GM12878 (cell line): ENCODE measurements around the gene POU6F2. TPM values are rescaled to one million over a fixed set of nuclear protein-coding genes. Genes with fewer than 3 reads are reported as not detected.

Experiments used
- BHLHE40 ChIP-seq, 2 experiments: fragments of 450-650 bp in 1 of 2; IDR thresholded peaks; 2 replicates each; pipeline ENCODE4 v1.6.1; 2011 to 2017; ENCODE audit warnings: low read depth in 2 of 2, borderline replicate concordance in 1 of 2, improper control_type of control experiment in 1 of 2, low read length in 1 of 2, mild to moderate bottlenecking in 1 of 2
- E4F1 ChIP-seq: fragments of 450-650 bp; IDR thresholded peaks from 2 replicates; pipeline ENCODE4 v1.6.1; 2018; ENCODE audit warnings: borderline replicate concordance, mild to moderate bottlenecking; ENCODE audit not compliant: partially characterized antibody
- FOXM1 ChIP-seq: IDR thresholded peaks from 2 replicates; pipeline ENCODE4 v1.6.1; 2012; ENCODE audit warnings: low read depth, mild to moderate bottlenecking, inconsistent platforms, low read length, moderate library complexity
- HDAC2 ChIP-seq: fragments of 200-600 bp; sonication (generic); IDR thresholded peaks from 2 replicates; pipeline ENCODE4 v1.6.1; 2017
- KAT2A ChIP-seq: conservative IDR thresholded peaks from 2 replicates; pipeline ENCODE4 v1.6.1; 2011; ENCODE audit warnings: low read depth, low read length; ENCODE audit not compliant: control insufficient read depth
- RCOR1 ChIP-seq: conservative IDR thresholded peaks from 2 replicates; pipeline ENCODE4 v1.6.1; 2012; ENCODE audit warnings: low read depth, low read length, improper control_type of control experiment
- USF1 ChIP-seq: IDR thresholded peaks from 2 replicates; pipeline ENCODE4 v1.6.1; 2011; ENCODE audit warnings: borderline replicate concordance, low read depth, mild to moderate bottlenecking, moderate library complexity, mixed read lengths, low read length; ENCODE audit not compliant: insufficient read depth; ENCODE audit errors: extremely low read length
- ZBTB4 ChIP-seq: fragments of 450-650 bp; formaldehyde crosslinking; IDR thresholded peaks from 2 replicates; pipeline ENCODE4 v1.4.0; 2022; ENCODE audit warnings: mild to moderate bottlenecking, moderate library complexity
- polyA plus RNA-seq, 11 experiments: library from polyadenylated mRNA; depleted of rRNA in 4 of 11; unstranded in 6 of 11; stranded (reverse) in 5 of 11; fragments of >200 nt; fragmentation: Nextera tagmentation in 4 of 11; fragmentation: Illumina TruSeq in 1 of 11; extraction: Ambion mirVana in 4 of 11; extraction: Trizol in 1 of 11; gene quantifications; 1 replicate in 1 of 11; 2 replicates in 10 of 11; pipeline versions ENCODE4 v1.2.1 to v1.2.3, GENCODE V29; 2011 to 2016; ENCODE audit warnings: inconsistent platforms in 2 of 11, missing spikeins in 2 of 11, low read depth in 1 of 11
- total RNA-seq, 4 experiments: library from RNA; depleted of rRNA in 3 of 4; stranded (reverse); fragments of >200 nt in 3 of 4; fragmentation: Illumina TruSeq in 1 of 4; extraction: Trizol in 1 of 4; gene quantifications; 2 replicates each; pipeline versions ENCODE4 v1.2.1 to v1.2.3, GENCODE V29; 2013 to 2021

Gene POU6F2
- total and polyA plus RNA-seq, 10 of the 15 experiments (the other 5 are each of a cell fraction or from before 2014, with no cell fraction given): 0.10 TPM; not detected in 9

- no peak for TF ChIP-seq ZBTB4 (CRISPR knock-in tag)
- no peak for TF ChIP-seq USF1
- TF ChIP-seq HDAC2: no peak
- TF ChIP-seq FOXM1: no peak
- no peak for TF ChIP-seq KAT2A
- no peak for TF ChIP-seq E4F1
- TF ChIP-seq BHLHE40 (IDR thresholded peaks at IDR 0.05; ENCODE audit: borderline replicate concordance in 1 of 2, low read depth in 2 of 2, low read length in 1 of 2): no peak
- TF ChIP-seq RCOR1: no peak
Measured at GRCh38 chr7:39056153-39056552, 78.4 kb downstream of the POU6F2 start (continued).
